Liver (tissue), 3 donors: ENCODE results near the gene ZNF217.
"Not testable (repeated sequence)": the region's sequence is repeated elsewhere in the genome, so short reads cannot be mapped to it uniquely, and the experiment has no call there.

Experiments used
- FOXA1 ChIP-seq: IDR thresholded peaks from 2 replicates; pipeline ENCODE4 v1.6.1; 2016; ENCODE audit warnings: antibody characterized with exemption
- FOXA2 ChIP-seq: IDR thresholded peaks from 2 replicates; pipeline ENCODE4 v1.6.1; 2016; ENCODE audit warnings: antibody characterized with exemption
- RXRA ChIP-seq, 2 donors: IDR thresholded peaks; 2 replicates each; pipeline ENCODE4 v1.6.1; 2017 to 2018; ENCODE audit warnings: antibody characterized with exemption in 2 of 2, mild to moderate bottlenecking in 1 of 2
- SP1 ChIP-seq: IDR thresholded peaks from 2 replicates; pipeline ENCODE4 v1.6.1; 2018; ENCODE audit warnings: antibody characterized with exemption, mild to moderate bottlenecking
- TAF1 ChIP-seq: conservative IDR thresholded peaks from 2 replicates; pipeline ENCODE4 v1.6.1; 2016; ENCODE audit warnings: antibody characterized with exemption, mild to moderate bottlenecking
- YY1 ChIP-seq: IDR thresholded peaks from 2 replicates; pipeline ENCODE4 v1.6.1; 2016; ENCODE audit warnings: antibody characterized with exemption, mild to moderate bottlenecking
- TF ChIP-seq, protein P1 (sequence below): fragments of 150-350 bp; IDR thresholded peaks from 2 replicates; pipeline ENCODE4 v1.5.1; 2017; ENCODE audit warnings: improper control_type of control experiment, low read depth, low read length; ENCODE audit not compliant: missing input control
- TF ChIP-seq, protein P2 (sequence below): IDR thresholded peaks from 2 replicates; pipeline ENCODE4 v1.6.1; 2016; ENCODE audit warnings: antibody characterized with exemption
- TF ChIP-seq, protein P3 (sequence below): IDR thresholded peaks from 2 replicates; pipeline ENCODE4 v1.6.1; 2016; ENCODE audit warnings: antibody characterized with exemption, mild to moderate bottlenecking
- donor health status: healthy.
- donor health status: healthy.

DNA sequence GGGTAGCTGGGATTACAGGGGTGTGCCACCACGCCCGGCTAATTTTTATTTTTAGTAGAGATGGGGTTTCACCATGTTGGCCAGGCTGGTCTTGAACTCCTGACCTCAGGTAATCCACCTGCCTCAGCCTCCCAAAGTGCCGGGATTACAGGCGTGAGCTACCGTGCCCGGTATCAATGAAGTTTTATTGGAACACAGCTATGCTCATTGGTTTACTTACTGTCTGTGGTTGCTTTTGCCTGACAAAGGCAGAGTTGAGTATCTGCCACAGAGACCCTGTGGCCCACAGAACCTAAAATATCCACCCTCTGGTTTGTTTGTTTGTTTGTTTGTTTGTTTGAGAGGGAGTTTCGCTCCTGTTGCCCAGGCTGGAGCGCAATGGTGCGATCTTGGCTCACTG lies 43.7 kb upstream of the ZNF217 start:
- TF ChIP-seq, protein P1, sequence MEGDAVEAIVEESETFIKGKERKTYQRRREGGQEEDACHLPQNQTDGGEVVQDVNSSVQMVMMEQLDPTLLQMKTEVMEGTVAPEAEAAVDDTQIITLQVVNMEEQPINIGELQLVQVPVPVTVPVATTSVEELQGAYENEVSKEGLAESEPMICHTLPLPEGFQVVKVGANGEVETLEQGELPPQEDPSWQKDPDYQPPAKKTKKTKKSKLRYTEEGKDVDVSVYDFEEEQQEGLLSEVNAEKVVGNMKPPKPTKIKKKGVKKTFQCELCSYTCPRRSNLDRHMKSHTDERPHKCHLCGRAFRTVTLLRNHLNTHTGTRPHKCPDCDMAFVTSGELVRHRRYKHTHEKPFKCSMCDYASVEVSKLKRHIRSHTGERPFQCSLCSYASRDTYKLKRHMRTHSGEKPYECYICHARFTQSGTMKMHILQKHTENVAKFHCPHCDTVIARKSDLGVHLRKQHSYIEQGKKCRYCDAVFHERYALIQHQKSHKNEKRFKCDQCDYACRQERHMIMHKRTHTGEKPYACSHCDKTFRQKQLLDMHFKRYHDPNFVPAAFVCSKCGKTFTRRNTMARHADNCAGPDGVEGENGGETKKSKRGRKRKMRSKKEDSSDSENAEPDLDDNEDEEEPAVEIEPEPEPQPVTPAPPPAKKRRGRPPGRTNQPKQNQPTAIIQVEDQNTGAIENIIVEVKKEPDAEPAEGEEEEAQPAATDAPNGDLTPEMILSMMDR, result not testable (repeated sequence)
- TF ChIP-seq, protein P2, sequence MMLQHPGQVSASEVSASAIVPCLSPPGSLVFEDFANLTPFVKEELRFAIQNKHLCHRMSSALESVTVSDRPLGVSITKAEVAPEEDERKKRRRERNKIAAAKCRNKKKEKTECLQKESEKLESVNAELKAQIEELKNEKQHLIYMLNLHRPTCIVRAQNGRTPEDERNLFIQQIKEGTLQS, result not testable (repeated sequence)
- TF ChIP-seq TAF1; RXRA (IDR thresholded peaks at IDR 0.05); FOXA1; YY1; FOXA2; SP1: not testable (repeated sequence)
- TF ChIP-seq, protein P3, sequence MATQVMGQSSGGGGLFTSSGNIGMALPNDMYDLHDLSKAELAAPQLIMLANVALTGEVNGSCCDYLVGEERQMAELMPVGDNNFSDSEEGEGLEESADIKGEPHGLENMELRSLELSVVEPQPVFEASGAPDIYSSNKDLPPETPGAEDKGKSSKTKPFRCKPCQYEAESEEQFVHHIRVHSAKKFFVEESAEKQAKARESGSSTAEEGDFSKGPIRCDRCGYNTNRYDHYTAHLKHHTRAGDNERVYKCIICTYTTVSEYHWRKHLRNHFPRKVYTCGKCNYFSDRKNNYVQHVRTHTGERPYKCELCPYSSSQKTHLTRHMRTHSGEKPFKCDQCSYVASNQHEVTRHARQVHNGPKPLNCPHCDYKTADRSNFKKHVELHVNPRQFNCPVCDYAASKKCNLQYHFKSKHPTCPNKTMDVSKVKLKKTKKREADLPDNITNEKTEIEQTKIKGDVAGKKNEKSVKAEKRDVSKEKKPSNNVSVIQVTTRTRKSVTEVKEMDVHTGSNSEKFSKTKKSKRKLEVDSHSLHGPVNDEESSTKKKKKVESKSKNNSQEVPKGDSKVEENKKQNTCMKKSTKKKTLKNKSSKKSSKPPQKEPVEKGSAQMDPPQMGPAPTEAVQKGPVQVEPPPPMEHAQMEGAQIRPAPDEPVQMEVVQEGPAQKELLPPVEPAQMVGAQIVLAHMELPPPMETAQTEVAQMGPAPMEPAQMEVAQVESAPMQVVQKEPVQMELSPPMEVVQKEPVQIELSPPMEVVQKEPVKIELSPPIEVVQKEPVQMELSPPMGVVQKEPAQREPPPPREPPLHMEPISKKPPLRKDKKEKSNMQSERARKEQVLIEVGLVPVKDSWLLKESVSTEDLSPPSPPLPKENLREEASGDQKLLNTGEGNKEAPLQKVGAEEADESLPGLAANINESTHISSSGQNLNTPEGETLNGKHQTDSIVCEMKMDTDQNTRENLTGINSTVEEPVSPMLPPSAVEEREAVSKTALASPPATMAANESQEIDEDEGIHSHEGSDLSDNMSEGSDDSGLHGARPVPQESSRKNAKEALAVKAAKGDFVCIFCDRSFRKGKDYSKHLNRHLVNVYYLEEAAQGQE, result not testable (repeated sequence)
